K562 (cell line): Measurements from ENCODE around the gene MPL. TPM values are rescaled to one million over a fixed set of nuclear protein-coding genes. Genes with fewer than 3 reads are reported as not detected.

Source experiments
- AFF4 ChIP-seq: sonication (generic); formaldehyde crosslinking; IDR thresholded peaks from 2 replicates; pipeline ENCODE4 v1.8.0; 2023; ENCODE audit warnings: mild to moderate bottlenecking, missing genetic modification reagents
- ATF3 ChIP-seq, 2 experiments: fragments of 450-650 bp in 1 of 2; sonication (generic) in 1 of 2; formaldehyde crosslinking in 1 of 2; IDR thresholded peaks in 1 of 2; conservative IDR thresholded peaks in 1 of 2; 2 replicates each; pipeline versions ENCODE4 v1.6.1 to v1.8.1; 2016 to 2023; ENCODE audit warnings: mild to moderate bottlenecking in 2 of 2, moderate library complexity in 2 of 2, inconsistent platforms in 1 of 2, missing genetic modification reagents in 1 of 2
- BACH1 ChIP-seq: fragments of 200-800 bp; sonication (Bioruptor generic); IDR thresholded peaks from 2 replicates; pipeline ENCODE4 v1.6.1; 2016; ENCODE audit warnings: missing genetic modification characterization, missing compliant biosample characterization
- CEBPG ChIP-seq, 3 experiments: fragments of 200-800 bp in 1 of 3; sonication (Bioruptor generic) in 1 of 3; sonication (generic) in 1 of 3; formaldehyde crosslinking in 1 of 3; IDR thresholded peaks in 2 of 3; conservative IDR thresholded peaks in 1 of 3; 2 replicates each; pipeline versions ENCODE4 v1.6.1 to v1.8.0; 2016 to 2022; ENCODE audit warnings: missing compliant biosample characterization in 2 of 3, missing genetic modification characterization in 2 of 3, mild to moderate bottlenecking in 1 of 3, missing genetic modification reagents in 1 of 3
- GTF2A2 ChIP-seq: IDR thresholded peaks from 2 replicates; pipeline ENCODE4 v1.6.1; 2016; ENCODE audit warnings: mild to moderate bottlenecking, missing genetic modification characterization, missing compliant biosample characterization
- MBD2 ChIP-seq: sonication (generic); IDR thresholded peaks from 2 replicates; pipeline ENCODE4 v1.6.1; 2016; ENCODE audit warnings: low read depth, borderline replicate concordance
- POLR2AphosphoS5 ChIP-seq: IDR thresholded peaks from 2 replicates; pipeline ENCODE4 v1.6.1; 2011; ENCODE audit warnings: mild to moderate bottlenecking, low read depth, low read length, moderate library complexity; ENCODE audit not compliant: control insufficient read depth, insufficient read depth
- SFPQ ChIP-seq: fragments of 200-400 bp; formaldehyde crosslinking; IDR thresholded peaks from 2 replicates; pipeline ENCODE4 v1.6.1; 2017; ENCODE audit warnings: mild to moderate bottlenecking, low read depth, low read length, moderate library complexity
- SMARCA4 ChIP-seq: fragments of 450-650 bp; IDR thresholded peaks from 2 replicates; pipeline ENCODE4 v1.6.1; 2016
- TEAD2 ChIP-seq: fragments of 450-650 bp; IDR thresholded peaks from 2 replicates; pipeline ENCODE4 v1.6.1; 2016; ENCODE audit warnings: missing genetic modification characterization, control low read depth, missing compliant biosample characterization
- THRB ChIP-seq: fragments of 450-650 bp; formaldehyde crosslinking; conservative IDR thresholded peaks from 2 replicates; pipeline ENCODE4 v1.4.0; 2022; ENCODE audit warnings: mild to moderate bottlenecking, missing genetic modification characterization
- ZBTB43 ChIP-seq: sonication (generic); formaldehyde crosslinking; IDR thresholded peaks from 2 replicates; pipeline ENCODE4 v1.8.0; 2023; ENCODE audit warnings: mild to moderate bottlenecking, missing genetic modification reagents
- ZNF165 ChIP-seq: fragments of 250-450 bp; sonication (Bioruptor Pico); IDR thresholded peaks from 2 replicates; pipeline ENCODE4 v1.4.0; 2020; ENCODE audit warnings: borderline replicate concordance
- ZNF316 ChIP-seq: fragments of 450-650 bp; IDR thresholded peaks from 2 replicates; pipeline ENCODE4 v1.6.1; 2016
- ZNF398 ChIP-seq: fragments of 250-450 bp; sonication (Bioruptor Pico); IDR thresholded peaks from 2 replicates; pipeline ENCODE4 v1.8.0; 2021; ENCODE audit warnings: moderate library complexity, mild to moderate bottlenecking, inconsistent platforms
- ZNF57 ChIP-seq: fragments of 450-650 bp; formaldehyde crosslinking; IDR thresholded peaks from 2 replicates; pipeline ENCODE4 v1.4.0; 2020; ENCODE audit warnings: mild to moderate bottlenecking, moderate library complexity
- polyA plus RNA-seq, 8 experiments: library from polyadenylated mRNA; depleted of rRNA in 4 of 8; stranded (reverse) in 5 of 8; unstranded in 3 of 8; fragments of >200 nt; fragmentation: Nextera tagmentation in 2 of 8; fragmentation: Illumina TruSeq in 1 of 8; extraction: Ambion mirVana in 2 of 8; extraction: Trizol in 1 of 8; gene quantifications; 2 replicates each; pipeline versions ENCODE4 v1.2.1 to v1.2.3, GENCODE V29; 2011 to 2014; ENCODE audit warnings: inconsistent platforms in 1 of 8, missing spikeins in 1 of 8
- total RNA-seq, 7 experiments: library from RNA; depleted of rRNA in 6 of 7; stranded (reverse); fragments of >200 nt in 6 of 7; fragmentation: Illumina TruSeq in 2 of 7; extraction: Trizol in 2 of 7; gene quantifications; 2 replicates each; pipeline versions ENCODE4 v1.2.1 to v1.2.3, GENCODE V29; 2011 to 2021; ENCODE audit warnings: low replicate concordance in 1 of 7

MPL gene
- total and polyA plus RNA-seq, 9 of the 15 experiments (the other 6 are each of a cell fraction or from before 2014, with no cell fraction given) = not detected

- no peak for TF ChIP-seq SFPQ
- TF ChIP-seq ZNF57 (CRISPR knock-in tag) = no peak
- peak; percentile 65 for TF ChIP-seq ATF3 (IDR thresholded peaks at IDR 0.05)
- TF ChIP-seq ATF3 (CRISPR knock-in tag; conservative IDR thresholded peaks at IDR 0.05) = no peak
- no peak for TF ChIP-seq BACH1 (tag)
- TF ChIP-seq ZNF165 (CRISPR knock-in tag) = no peak
- TF ChIP-seq SMARCA4 = 0 out of 2 replicates have a peak, but pooled peaks have one; percentile 30
- no peak for TF ChIP-seq TEAD2 (tag)
- no peak for TF ChIP-seq ZNF398 (CRISPR knock-in tag)
- TF ChIP-seq ZBTB43 (CRISPR knock-in tag) = no peak
- no peak for TF ChIP-seq THRB (CRISPR knock-in tag)
- TF ChIP-seq CEBPG (CRISPR knock-in tag; IDR thresholded peaks at IDR 0.05) = no peak
- no peak for TF ChIP-seq CEBPG (tag; conservative IDR thresholded peaks at IDR 0.05 in 1 of 2, IDR thresholded peaks at IDR 0.05 in 1 of 2)
- TF ChIP-seq ZNF316 = no peak
- TF ChIP-seq POLR2AphosphoS5 = no peak
- TF ChIP-seq AFF4 (CRISPR knock-in tag) = no peak
- TF ChIP-seq GTF2A2 = no peak
- no peak for TF ChIP-seq MBD2
Observed at GRCh38 chr1:43324810-43325209, 12.8 kb upstream of the MPL start (continued).
